Coronary artery (tissue), 2 donors: Measurements from ENCODE around the gene KCNV2.

ENCODE experiments used
- DNase-seq: peaks from one replicate; pipeline ENCODE4 v3.0.0-alpha.2; 2017; ENCODE audit warnings: low spot score
- H3K27ac ChIP-seq, 2 donors: fragments of 200-600 bp; sonication (generic); one replicate each; pipeline ENCODE4 v1.5.1; 2016 to 2019
- H3K4me3 ChIP-seq: fragments of 200-600 bp; sonication (generic); 2 replicates; pipeline ENCODE4 v1.5.1; 2016; ENCODE audit warnings: mild to moderate bottlenecking, moderate library complexity
- CTCF ChIP-seq: fragments of 200-600 bp; sonication (generic); IDR thresholded peaks from one replicate; pipeline ENCODE4 v1.5.1; 2019; ENCODE audit warnings: antibody characterized with exemption

Gene KCNV2

GRCh38 chr9:2718001-2718697 is 839 bp downstream of the KCNV2 start:
- no peak for DNase-seq
- TF ChIP-seq CTCF, result no peak
- Histone ChIP-seq H3K4me3 (no peak overlapping the region), H3K27ac (no peak overlapping the region)

- no peak overlapping the region for H3K4me3 ChIP-seq
- no peak for DNase-seq
- no peak for TF ChIP-seq CTCF
- no peak overlapping the region for H3K27ac ChIP-seq
Observed at GRCh38 chr9:2718698-2719033, 1.4 kb downstream of the KCNV2 start.

GRCh38 chr9:2720179-2720654 is 2.9 kb downstream of the KCNV2 start:
- no peak for DNase-seq
- TF ChIP-seq CTCF, result no peak
- Histone ChIP-seq H3K27ac (no peak overlapping the region), H3K4me3 (no peak overlapping the region)

GRCh38 chr9:2722715-2723114 is 5.4 kb downstream of the KCNV2 start:
- no peak for TF ChIP-seq CTCF
- no peak overlapping the region for H3K4me3 ChIP-seq
- DNase-seq, result no peak
- H3K27ac ChIP-seq, result no peak overlapping the region

GRCh38 chr9:2723376-2724065 is 6.2 kb downstream of the KCNV2 start:
- TF ChIP-seq CTCF, result no peak
- H3K4me3 ChIP-seq, result no peak overlapping the region
- no peak for DNase-seq
- no peak overlapping the region for H3K27ac ChIP-seq

- H3K27ac ChIP-seq, result no peak overlapping the region
- no peak for TF ChIP-seq CTCF
- no peak overlapping the region for H3K4me3 ChIP-seq
- DNase-seq, result no peak
Observed at GRCh38 chr9:2725126-2725525, 7.8 kb downstream of the KCNV2 start.
